Lower leg skin (tissue), 3 donors: ENCODE measurements around the gene USP48.

ENCODE experiments used
- CTCF ChIP-seq, 3 donors: fragments of 450-650 bp; IDR thresholded peaks; one replicate each; pipeline ENCODE4 v1.5.1; 2016; ENCODE audit warnings: antibody characterized with exemption in 3 of 3, mild to moderate bottlenecking in 3 of 3, moderate library complexity in 2 of 3
- POLR2A ChIP-seq, 2 donors: fragments of 450-650 bp; IDR thresholded peaks; one replicate each; pipeline ENCODE4 v1.6.1; 2016 to 2017; ENCODE audit warnings: antibody characterized with exemption in 2 of 2, mild to moderate bottlenecking in 1 of 2, moderate library complexity in 1 of 2

GRCh38 chr1:21701401-21701800 is 81.5 kb downstream of the USP48 start:
- TF ChIP-seq CTCF (IDR thresholded peaks at IDR 0.05) (no peak), POLR2A (IDR thresholded peaks at IDR 0.05) (no peak)
